H9 (cell line): ENCODE measurements around the gene NDST1. TPM values are rescaled to one million over a fixed set of nuclear protein-coding genes. Genes with fewer than 3 reads are reported as not detected.

ENCODE experiments used
- DNase-seq: peaks from one replicate; pipeline ENCODE4 v3.0.0-alpha.2; 2017
- H2AFZ ChIP-seq: one replicate; pipeline ENCODE4 v1.6.1; 2013; ENCODE audit warnings: mild to moderate bottlenecking, low read length, control low read depth, moderate library complexity
- H2AK5ac ChIP-seq: 2 replicates; pipeline ENCODE4 v1.6.1; 2013; ENCODE audit warnings: low read length, control low read depth, mixed read lengths; ENCODE audit not compliant: insufficient read length
- H2BK120ac ChIP-seq: one replicate; pipeline ENCODE4 v1.6.1; 2013; ENCODE audit warnings: low read depth, mild to moderate bottlenecking, low read length, control low read depth, inconsistent platforms; ENCODE audit not compliant: poor library complexity, severe bottlenecking
- H2BK12ac ChIP-seq: 2 replicates; pipeline ENCODE4 v1.6.1; 2013; ENCODE audit warnings: low read length, control low read depth, mixed read lengths, low read depth; ENCODE audit not compliant: insufficient read length
- H2BK15ac ChIP-seq: 2 replicates; pipeline ENCODE4 v1.6.1; 2013; ENCODE audit warnings: low read depth, low read length, control low read depth
- H2BK20ac ChIP-seq: one replicate; pipeline ENCODE4 v1.6.1; 2013; ENCODE audit warnings: low read depth, mild to moderate bottlenecking, low read length, control low read depth, inconsistent platforms; ENCODE audit not compliant: poor library complexity, severe bottlenecking
- H2BK5ac ChIP-seq: 2 replicates; pipeline ENCODE4 v1.6.1; 2013; ENCODE audit warnings: low read length, control low read depth, mixed read lengths; ENCODE audit not compliant: insufficient read length
- H3K14ac ChIP-seq: 2 replicates; pipeline ENCODE4 v1.6.1; 2013; ENCODE audit warnings: low read length, control low read depth; ENCODE audit not compliant: insufficient read depth
- H3K18ac ChIP-seq: 2 replicates; pipeline ENCODE4 v1.6.1; 2013; ENCODE audit warnings: low read depth, mild to moderate bottlenecking, mixed read lengths, low read length, control low read depth; ENCODE audit not compliant: insufficient read length
- H3K23ac ChIP-seq: 2 replicates; pipeline ENCODE4 v1.6.1; 2013; ENCODE audit warnings: low read length, control low read depth, mixed read lengths, low read depth; ENCODE audit not compliant: insufficient read length
- H3K23me2 ChIP-seq: 2 replicates; pipeline ENCODE4 v1.6.1; 2013; ENCODE audit warnings: low read depth, mild to moderate bottlenecking, mixed read lengths, low read length, control low read depth; ENCODE audit not compliant: insufficient read length, poor library complexity, severe bottlenecking
- H3K27ac ChIP-seq: 2 replicates; pipeline ENCODE4 v1.5.1; 2013; ENCODE audit warnings: low read length, control low read depth, mixed read lengths, low read depth; ENCODE audit not compliant: insufficient read length
- H3K27me3 ChIP-seq: 2 replicates; pipeline ENCODE4 v1.6.1; 2013; ENCODE audit warnings: low read length, control low read depth, inconsistent platforms; ENCODE audit not compliant: insufficient read depth
- H3K4ac ChIP-seq: 2 replicates; pipeline ENCODE4 v1.6.1; 2013; ENCODE audit warnings: low read depth, mild to moderate bottlenecking, control low read depth, inconsistent platforms, low read length, moderate library complexity
- H3K4me1 ChIP-seq: 2 replicates; pipeline ENCODE4 v1.6.1; 2013; ENCODE audit warnings: low read length, control low read depth, inconsistent platforms; ENCODE audit not compliant: insufficient read depth
- H3K4me2 ChIP-seq: 2 replicates; pipeline ENCODE4 v1.6.1; 2013; ENCODE audit warnings: low read length, control low read depth, mixed read lengths; ENCODE audit not compliant: insufficient read length, insufficient read depth
- H3K56ac ChIP-seq: 2 replicates; pipeline ENCODE4 v1.6.1; 2013; ENCODE audit warnings: low read depth, mild to moderate bottlenecking, mixed read lengths, low read length, control low read depth; ENCODE audit not compliant: insufficient read length
- H3K79me1 ChIP-seq: 2 replicates; pipeline ENCODE4 v1.6.1; 2013; ENCODE audit warnings: low read depth, mild to moderate bottlenecking, moderate library complexity, low read length, control low read depth, inconsistent platforms; ENCODE audit not compliant: insufficient read depth, poor library complexity, severe bottlenecking
- H3K79me2 ChIP-seq: 2 replicates; pipeline ENCODE4 v1.6.1; 2013; ENCODE audit warnings: low read length, control low read depth, inconsistent platforms; ENCODE audit not compliant: insufficient read depth
- H3K9ac ChIP-seq: 2 replicates; pipeline ENCODE4 v1.6.1; 2013; ENCODE audit warnings: low read length, control low read depth, mixed read lengths; ENCODE audit not compliant: insufficient read length; ENCODE audit errors: extremely low read depth
- H3K9me3 ChIP-seq: one replicate; pipeline ENCODE4 v1.6.1; 2013; ENCODE audit warnings: low read depth, low read length, inconsistent platforms; ENCODE audit not compliant: control insufficient read depth
- H3T11ph ChIP-seq: one replicate; pipeline ENCODE4 v1.6.1; 2013; ENCODE audit warnings: mild to moderate bottlenecking, low read length, control low read depth, inconsistent platforms
- H4K20me1 ChIP-seq: one replicate; pipeline ENCODE4 v1.6.1; 2013; ENCODE audit not compliant: control insufficient read depth, insufficient read length, insufficient read depth
- H4K5ac ChIP-seq: 2 replicates; pipeline ENCODE4 v1.6.1; 2013; ENCODE audit warnings: low read depth, mild to moderate bottlenecking, mixed read lengths, low read length, control low read depth; ENCODE audit not compliant: insufficient read length
- H4K8ac ChIP-seq: replicated peaks from 2 replicates; pipeline ENCODE4 v1.6.1; 2013; ENCODE audit warnings: low read length, control low read depth, mixed read lengths, low read depth; ENCODE audit not compliant: insufficient read length
- H4K91ac ChIP-seq: 2 replicates; pipeline ENCODE4 v1.6.1; 2013; ENCODE audit warnings: low read depth, mild to moderate bottlenecking, moderate library complexity, mixed read lengths, low read length, control low read depth; ENCODE audit not compliant: insufficient read length
- H3K27ac Mint-ChIP-seq, 3 experiments: 2 replicates in 2 of 3; 3 replicates in 1 of 3; pipeline ENCODE4 v1.8.0; 2020 to 2021; ENCODE audit warnings: mixed read lengths in 3 of 3, mild to moderate bottlenecking in 1 of 3, moderate library complexity in 1 of 3
- H3K27me3 Mint-ChIP-seq: 2 replicates; pipeline ENCODE4 v1.8.0; 2021; ENCODE audit warnings: low read depth, mild to moderate bottlenecking, moderate library complexity, mixed read lengths
- H3K36me3 Mint-ChIP-seq, 3 experiments: 2 replicates in 2 of 3; 3 replicates in 1 of 3; pipeline ENCODE4 v1.8.0; 2020 to 2021; ENCODE audit warnings: low read depth in 3 of 3, mixed read lengths in 3 of 3; ENCODE audit not compliant: insufficient read depth in 1 of 3
- H3K4me1 Mint-ChIP-seq, 2 experiments: 2 replicates each; pipeline ENCODE4 v1.8.0; 2020; ENCODE audit warnings: mixed read lengths in 2 of 2
- H3K4me3 Mint-ChIP-seq, 2 experiments: 2 replicates in 1 of 2; 3 replicates in 1 of 2; pipeline ENCODE4 v1.8.0; 2020 to 2021; ENCODE audit warnings: mild to moderate bottlenecking in 2 of 2, mixed read lengths in 2 of 2, moderate library complexity in 1 of 2
- H3K9me3 Mint-ChIP-seq, 2 experiments: 2 replicates in 1 of 2; 3 replicates in 1 of 2; pipeline ENCODE4 v1.8.0; 2020; ENCODE audit warnings: mild to moderate bottlenecking in 2 of 2, mixed read lengths in 2 of 2, moderate library complexity in 1 of 2
- CTCF ChIP-seq: fragments of 200-600 bp; sonication (generic); conservative IDR thresholded peaks from 3 replicates; pipeline ENCODE4 v1.8.0; 2021; ENCODE audit warnings: antibody characterized with exemption, mild to moderate bottlenecking
- WGBS: extraction: QIAGEN DNeasy Blood & Tissue Kit; methylation state at CpG from one replicate; pipeline ENCODE4 v1.1.7; 2013; ENCODE audit warnings: missing lambda C conversion rate, low lambda C conversion rate, mixed read lengths; ENCODE audit not compliant: insufficient read length; ENCODE audit errors: extremely low coverage; 5-methylcytosine and 5-hydroxymethylcytosine counted together
- total RNA-seq: library from RNA; stranded (reverse); gene quantifications from 2 replicates; pipeline ENCODE4 v1.2.1, GENCODE V29; 2021

The NDST1 gene
- total RNA-seq, 1 experiment from 2014 or later, result 65.5 TPM

- Histone ChIP-seq H3K4ac (no peak overlapping the region), H2AFZ (no peak overlapping the region), H3K9ac (no peak overlapping the region), H4K20me1 (no peaks in the 10 kb centered on the region), H3K27me3 (no peaks in the 10 kb centered on the region), H3K14ac (no peak overlapping the region), H2BK5ac (no peak overlapping the region), H3K4me2 (no peak overlapping the region), H2BK12ac (no peak overlapping the region), H2AK5ac (no peak overlapping the region), H3K4me1 (no peaks in the 10 kb centered on the region), H3K27ac (no peak overlapping the region), H3K9me3 (no peaks in the 10 kb centered on the region), H3K79me2 (no peaks in the 10 kb centered on the region), H2BK15ac (no peak overlapping the region), H4K5ac (no peak overlapping the region), H3K18ac (no peak overlapping the region), H4K91ac (no peak overlapping the region), H3K56ac (no peak overlapping the region), H3T11ph (no peak overlapping the region), H3K79me1 (no peaks in the 10 kb centered on the region), H4K8ac (no peak overlapping the region), H3K23ac (no peak overlapping the region), H2BK120ac (no peak overlapping the region), H2BK20ac (no peak overlapping the region), H3K23me2 (no peaks in the 10 kb centered on the region)
- H3K27me3 Mint-ChIP-seq, result no peaks in the 10 kb centered on the region
- H3K9me3 Mint-ChIP-seq, result no peaks in the 10 kb centered on the region
- H3K4me3 Mint-ChIP-seq, result no peak overlapping the region
- H3K36me3 Mint-ChIP-seq, result peaks cover 8 to 60% (median 58%) of the 10 kb centered on the region in 3 experiments; a peak in 6 of 7 replicates
- H3K27ac Mint-ChIP-seq, result peak overlapping the region in 1 of 3 experiments; percentile 70; a peak in 2 of 7 replicates
- no peak for DNase-seq
- H3K4me1 Mint-ChIP-seq, result peaks cover 4 to 8% of the 10 kb centered on the region in 2 experiments; a peak in 3 of 4 replicates
- TF ChIP-seq CTCF, result no peak
- no CpG with 5 or more reads among the region's 17 CpGs for WGBS
Measured at GRCh38 chr5:150553402-150553801, 45.5 kb downstream of the NDST1 start.
